Measurements from ENCODE around the gene CAPN14.

Gene CAPN14

DNA sequence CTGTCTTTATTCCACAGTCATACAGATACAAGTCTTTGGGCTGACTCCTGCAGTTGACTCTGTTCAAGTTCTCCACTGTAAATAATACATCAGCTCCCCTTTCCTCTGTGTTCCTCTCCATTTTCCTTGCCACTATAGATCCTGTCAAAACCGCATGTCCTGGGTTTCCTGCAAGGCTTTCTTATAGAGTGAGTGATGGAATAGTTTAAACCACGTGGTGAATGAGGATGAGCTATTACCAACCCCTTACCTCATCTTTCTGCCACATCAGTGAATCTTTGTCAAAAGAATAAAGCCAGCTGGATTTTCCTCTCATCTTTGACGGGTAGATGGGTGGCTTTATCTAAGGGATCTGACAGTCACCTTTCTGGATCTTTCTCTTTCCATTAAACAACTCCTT lies 75.2 kb downstream of the CAPN14 start:
- no peak for DNase-seq (ENCODE audit: low read depth in 2 of 2, low spot score in 1 of 2)

DNA sequence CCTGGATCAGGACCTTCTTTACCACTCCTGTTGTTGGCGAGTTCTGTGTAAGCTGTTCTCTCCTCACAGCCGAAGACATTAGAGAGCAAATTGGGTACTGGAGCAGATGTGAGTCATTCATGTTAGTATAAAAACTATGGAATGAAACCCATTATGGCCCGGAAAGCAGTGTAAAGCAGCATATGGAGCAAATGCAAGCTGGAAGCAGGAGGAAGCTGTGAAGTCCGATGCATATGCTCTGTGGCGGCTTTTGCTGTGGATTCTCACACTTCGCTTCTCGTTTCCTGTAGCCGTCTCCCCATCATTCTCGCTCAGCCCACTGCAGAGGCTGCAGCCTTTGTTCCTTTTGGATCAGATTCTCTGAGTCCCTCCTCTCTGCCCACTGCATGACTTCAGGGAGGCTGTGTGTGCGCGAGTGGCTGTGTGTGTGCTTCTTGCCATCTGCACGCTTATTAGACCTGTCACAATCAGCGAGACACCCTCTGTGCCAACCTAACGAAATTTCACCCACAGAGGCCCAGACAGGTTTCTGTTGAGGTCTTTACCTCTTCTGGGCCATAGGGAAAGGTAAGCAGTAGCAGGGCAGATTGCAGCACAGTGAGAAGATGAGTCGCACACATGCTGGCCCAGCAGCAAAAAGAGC lies 75.8 kb downstream of the CAPN14 start:
- DNase-seq (ENCODE audit: low read depth in 2 of 2, low spot score in 1 of 2) = no peak

GRCh38 chr2:31140151-31140550 lies 77.2 kb downstream of the CAPN14 start:
- no peak for DNase-seq (ENCODE audit: low read depth in 2 of 2, low spot score in 1 of 2)

- no peak for DNase-seq (ENCODE audit: low read depth in 2 of 2, low spot score in 1 of 2)
Measured at GRCh38 chr2:31139671-31140070, 77.6 kb downstream of the CAPN14 start.

DNA sequence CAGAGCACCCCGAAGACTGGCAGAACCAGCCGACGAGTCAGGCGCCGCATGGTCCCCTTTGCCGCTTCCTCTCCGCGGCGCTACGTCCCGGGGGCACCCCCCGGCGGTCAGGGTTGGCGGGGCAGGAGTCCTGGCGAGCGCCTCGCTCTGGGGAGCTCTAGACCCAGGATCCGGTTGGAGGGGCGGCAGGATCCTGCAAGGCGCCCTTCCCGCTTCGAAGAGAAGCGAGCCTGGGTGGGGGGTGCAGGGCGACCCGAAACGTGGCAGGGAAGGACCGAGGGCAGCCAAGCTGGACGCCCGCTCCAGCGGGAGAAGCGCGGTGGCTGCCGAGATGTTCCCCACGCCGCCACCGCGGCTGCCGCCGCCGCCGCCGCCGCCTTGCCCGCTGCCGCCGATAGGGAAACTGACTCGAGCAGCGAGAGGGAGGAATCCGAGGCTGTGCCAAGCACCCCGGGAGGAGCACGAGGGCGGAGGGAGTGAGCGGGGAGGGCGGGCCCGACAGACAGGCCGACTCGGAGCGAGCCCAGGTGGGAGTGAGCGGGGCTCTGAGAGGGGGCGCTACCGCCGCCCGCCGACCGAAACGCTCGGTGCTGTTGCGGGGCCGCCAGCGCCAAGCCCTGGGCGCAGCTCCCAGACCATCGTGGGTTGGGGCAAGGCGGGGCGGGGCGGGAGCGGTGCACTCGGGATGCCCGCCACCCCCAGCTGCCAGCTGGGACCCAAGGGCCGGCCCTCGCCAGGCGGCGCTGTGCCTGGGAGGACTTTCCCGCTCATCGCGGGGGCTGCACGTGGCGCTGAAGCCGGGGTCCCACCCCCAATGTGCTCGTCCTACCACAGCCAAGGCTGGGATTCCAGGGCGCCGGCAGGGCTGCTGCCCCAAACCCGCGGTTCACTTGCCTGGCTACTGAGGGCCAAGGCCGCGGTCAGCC lies 79.0 kb downstream of the CAPN14 start, which contains the start of gene GALNT14:
GALNT14 (minus strand) TSS at position 404 of the 926 bp plus-strand sequence; CDS start at position 50, 354 bp downstream.
- DNase-seq (ENCODE audit: low read depth in 2 of 2, low spot score in 1 of 2) = no peak

DNA sequence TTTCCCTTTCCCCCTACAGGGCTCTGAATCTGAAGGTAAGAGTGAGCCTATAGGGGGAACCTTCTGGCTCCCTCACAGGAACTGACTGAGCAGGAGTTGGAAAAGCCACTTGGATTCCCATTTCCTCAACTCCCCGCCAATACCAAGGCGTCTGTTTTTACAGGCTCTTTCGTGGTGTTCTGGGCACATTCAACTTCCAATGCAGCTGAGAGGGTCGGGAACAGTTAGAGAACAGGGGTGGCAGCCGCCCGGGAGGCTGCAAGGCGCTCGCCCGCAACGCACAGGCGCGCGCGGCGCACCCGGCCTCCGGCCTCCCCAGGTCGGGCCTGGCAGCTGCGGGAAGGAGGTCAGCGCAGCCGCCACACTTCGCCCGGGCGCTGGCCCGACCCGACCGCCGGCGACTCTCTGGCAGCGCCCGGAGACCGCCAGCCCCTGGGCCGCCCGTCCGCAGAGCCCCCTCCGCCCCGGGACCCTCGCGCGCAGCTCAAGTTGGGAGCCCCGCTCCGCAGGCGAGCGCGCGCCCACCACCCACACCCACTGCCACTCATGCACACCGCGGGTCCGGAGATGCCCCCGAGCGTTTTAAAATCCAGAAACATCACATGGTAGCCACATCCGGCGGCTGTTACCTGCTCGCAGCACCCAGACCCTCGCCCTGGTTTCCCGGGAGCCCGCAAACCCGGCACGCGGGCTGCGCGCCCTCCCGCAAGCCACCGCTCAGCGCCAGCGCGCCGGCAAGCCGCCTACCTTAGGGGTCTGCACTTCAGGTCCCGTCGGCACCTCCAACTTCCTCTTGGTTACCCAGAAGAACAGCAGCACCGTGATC lies 79.9 kb downstream of the CAPN14 start:
- no peak for DNase-seq (ENCODE audit: low read depth in 2 of 2, low spot score in 1 of 2)

DNA sequence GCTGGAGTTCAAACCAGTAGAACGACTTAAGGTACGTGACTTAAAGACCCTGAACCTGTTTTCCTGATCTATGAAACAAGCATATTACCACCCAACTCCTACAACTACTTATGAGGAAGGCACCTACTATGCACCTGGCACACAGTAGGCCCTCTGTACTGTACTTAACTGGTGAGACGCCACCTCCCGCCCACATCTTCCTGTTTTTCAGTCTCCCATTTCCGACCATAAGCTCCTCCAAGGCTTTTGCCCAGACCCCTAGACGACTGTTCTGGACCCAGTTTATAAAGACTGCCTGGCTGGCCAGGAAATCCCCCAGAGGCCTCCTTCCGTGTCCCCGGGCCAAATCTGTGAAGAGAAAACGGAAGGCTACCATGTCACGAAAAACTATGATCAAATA lies 80.6 kb downstream of the CAPN14 start:
- no peak for DNase-seq (ENCODE audit: low read depth in 2 of 2, low spot score in 1 of 2)

DNA sequence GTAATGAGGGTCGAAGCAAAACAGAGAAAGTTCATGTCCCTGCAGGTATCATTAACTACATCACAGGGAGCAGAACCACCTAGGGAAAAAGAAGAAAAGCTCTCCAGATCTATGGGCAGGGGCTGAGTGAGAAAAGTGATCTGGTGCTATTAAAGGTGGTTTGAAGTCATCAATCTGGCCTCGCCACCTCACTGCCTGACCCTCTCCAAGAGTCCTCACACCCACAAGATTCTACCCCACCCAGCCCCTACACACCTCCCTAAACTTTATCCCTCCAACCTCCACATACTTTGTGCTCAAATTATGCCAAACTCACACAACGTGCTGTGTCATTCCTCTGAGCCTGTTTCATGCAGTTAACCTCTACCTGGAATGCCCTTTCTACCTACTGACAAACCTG lies 81.3 kb downstream of the CAPN14 start:
- no peak for DNase-seq (ENCODE audit: low read depth in 2 of 2, low spot score in 1 of 2)

DNA sequence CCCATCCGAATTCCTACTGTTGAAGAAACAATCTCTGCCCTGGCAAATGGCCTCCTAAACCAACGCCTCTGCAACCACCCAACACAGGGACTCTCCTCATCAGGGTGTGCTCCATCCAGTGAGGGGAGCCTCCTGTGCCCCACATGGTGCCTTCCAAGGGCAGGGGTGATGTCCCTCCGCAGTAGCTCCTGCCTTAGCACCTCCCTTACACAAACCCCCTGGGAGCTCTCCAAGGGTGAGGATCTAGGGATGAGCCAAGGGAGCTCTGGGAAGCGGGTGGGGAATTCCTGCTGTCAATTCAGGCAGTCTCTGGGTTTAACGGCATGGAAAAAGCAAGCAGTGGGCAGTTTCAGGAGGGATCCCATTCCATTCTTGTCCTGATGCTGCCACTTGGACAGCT lies 82.8 kb downstream of the CAPN14 start:
- no peak for DNase-seq (ENCODE audit: low read depth in 2 of 2, low spot score in 1 of 2)

DNA sequence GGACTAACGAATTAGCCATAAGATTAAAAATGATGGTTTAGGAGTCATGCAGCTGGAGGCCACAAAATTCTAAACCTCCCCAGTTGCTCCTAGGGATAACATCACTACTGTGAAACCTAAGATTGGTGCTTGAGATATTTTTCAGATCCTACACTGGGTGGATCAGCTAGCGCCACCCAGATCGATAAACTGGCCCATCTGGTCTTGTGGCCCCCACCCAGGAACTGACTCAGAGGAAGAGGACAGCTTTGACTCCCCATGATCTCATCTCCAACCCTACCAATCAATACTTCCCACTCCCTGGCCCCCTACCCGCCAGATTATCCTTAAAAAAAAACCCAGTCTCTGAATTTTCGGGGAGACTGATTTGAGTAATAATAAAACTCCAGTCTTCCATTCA lies 84.5 kb downstream of the CAPN14 start:
- no peak for DNase-seq (ENCODE audit: low read depth in 2 of 2, low spot score in 1 of 2)

- no peak for DNase-seq (ENCODE audit: low read depth in 2 of 2, low spot score in 1 of 2)
Measured at GRCh38 chr2:31131871-31132270, 85.4 kb downstream of the CAPN14 start.

GRCh38 chr2:31129375-31130171 lies 87.7 kb downstream of the CAPN14 start:
- DNase-seq (ENCODE audit: low read depth in 2 of 2, low spot score in 1 of 2) = no peak

DNA sequence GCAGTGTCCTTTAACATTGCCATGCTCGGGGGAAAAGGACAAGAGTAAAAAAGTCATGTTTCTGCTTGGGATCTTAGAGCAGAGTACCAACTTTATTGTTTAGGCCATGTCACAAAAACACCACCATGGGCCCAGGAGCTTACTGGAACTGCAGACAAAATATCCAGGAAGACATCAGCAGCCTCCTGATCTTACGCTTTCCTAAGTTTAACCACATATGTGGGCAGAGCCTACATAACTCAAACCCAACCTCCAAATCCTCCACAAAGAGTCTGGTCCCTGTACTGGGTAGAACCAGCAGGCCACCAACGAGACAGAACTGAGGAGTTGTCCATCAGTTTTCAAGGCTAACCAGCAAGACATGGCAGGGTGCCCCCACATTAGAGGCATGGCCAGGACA lies 89.4 kb downstream of the CAPN14 start:
- DNase-seq (ENCODE audit: low read depth in 2 of 2, low spot score in 1 of 2) = no peak

- no peak for DNase-seq (ENCODE audit: low read depth in 2 of 2, low spot score in 1 of 2)
Measured at GRCh38 chr2:31125918-31126695, 91.2 kb downstream of the CAPN14 start.

GRCh38 chr2:31124904-31125303 lies 92.4 kb downstream of the CAPN14 start:
- no peak for DNase-seq (ENCODE audit: low read depth in 2 of 2, low spot score in 1 of 2)

Data from stimulated activated CD8-positive, alpha-beta memory T cell treated with anti-CD3 and anti-CD28 coated beads, Interleukin-4, amount 100 ng/mL, for 4 hours (primary cell).